ENCODE measurements around the gene SDS. TPM values are rescaled to one million over a fixed set of nuclear protein-coding genes. Genes with fewer than 3 reads are reported as not detected.

SDS gene
- total and polyA plus RNA-seq, 2 of the 8 experiments (the other 6 are each of a cell fraction or from before 2014, with no cell fraction given): 0.21 TPM; not detected in 1

GRCh38 chr12:113358381-113359132 lies 45.1 kb downstream of the SDS start, which contains the start of gene PLBD2 (continued):
- no peak for TF ChIP-seq EP300 (IDR thresholded peaks at IDR 0.05; ENCODE audit: borderline replicate concordance in 1 of 2, low read depth in 2 of 2, low read length in 2 of 2)
- TF ChIP-seq SP2 (IDR thresholded peaks at IDR 0.05; ENCODE audit: low read length): no peak
- no peak for TF ChIP-seq HDAC6 (IDR thresholded peaks at IDR 0.05; ENCODE audit: low read depth, low read length)
- TF ChIP-seq SIX5 (IDR thresholded peaks at IDR 0.05; ENCODE audit: low read depth, low read length): no peak
- TF ChIP-seq CTBP2 (IDR thresholded peaks at IDR 0.05; ENCODE audit: borderline replicate concordance, insufficient read depth, insufficient read length, low read length): no peak
- no peak for TF ChIP-seq CHD1 (IDR thresholded peaks at IDR 0.05; ENCODE audit: low read depth, low read length)
- TF ChIP-seq ATF2 (IDR thresholded peaks at IDR 0.05; ENCODE audit: low read length): no peak
- TF ChIP-seq SIN3A (conservative IDR thresholded peaks at IDR 0.05 in 1 of 2, IDR thresholded peaks at IDR 0.05 in 1 of 2; ENCODE audit: low read depth in 1 of 2, low read length in 2 of 2): peak; percentile 93 to 98; a peak in 3 of 4 replicates
- no peak; the same call in 1 of the 2 replicates for TF ChIP-seq SP1 (IDR thresholded peaks at IDR 0.05; ENCODE audit: low read depth, low read length)
- peak; percentile 88 for TF ChIP-seq ATF3 (IDR thresholded peaks at IDR 0.05; ENCODE audit: insufficient read depth, low read depth, low read length)
- TF ChIP-seq TAF7 (optimal IDR thresholded peaks at IDR 0.05; ENCODE audit: borderline replicate concordance, low read depth, low read length): peak; percentile 73
- no peak for TF ChIP-seq CEBPB (IDR thresholded peaks at IDR 0.05; ENCODE audit: low read depth, low read length)
- peak in 1 of 2 experiments; percentile 67; a peak in 2 of 3 replicates for TF ChIP-seq POLR2A (IDR thresholded peaks at IDR 0.05; ENCODE audit: control extremely low read depth in 1 of 2, low read depth in 2 of 2, low read length in 2 of 2)
- peak; percentile 64 for TF ChIP-seq PHF8 (conservative IDR thresholded peaks at IDR 0.05; ENCODE audit: low read depth, low read length)
- TF ChIP-seq KDM4A (IDR thresholded peaks at IDR 0.05; ENCODE audit: low read depth, low read length, severe bottlenecking): peak; percentile 84
- no peak for TF ChIP-seq ASH2L (IDR thresholded peaks at IDR 0.05; ENCODE audit: low read length)
- no peak for TF ChIP-seq RXRA (IDR thresholded peaks at IDR 0.05; ENCODE audit: insufficient read depth, low read depth, low read length)
- peak; percentile 85 for TF ChIP-seq EGR1 (IDR thresholded peaks at IDR 0.05; ENCODE audit: borderline replicate concordance, low read depth, low read length)
